MM.1S (cell line): ENCODE data around the gene RGS16.

Experiments
- DNase-seq: peaks from one replicate; pipeline ENCODE4 v3.0.0-alpha.2; 2015
- H2AFZ ChIP-seq: fragments of 300-600 bp; sonication (generic); 2 replicates; pipeline ENCODE4 v1.6.0; 2016; ENCODE audit warnings: antibody characterized with exemption, low read length
- H3F3A ChIP-seq: fragments of 300-600 bp; sonication (generic); 2 replicates; pipeline ENCODE4 v1.6.1; 2016; ENCODE audit warnings: mild to moderate bottlenecking, antibody characterized with exemption, low read length, moderate library complexity, mixed read lengths; ENCODE audit not compliant: insufficient read depth
- H3K27ac ChIP-seq: fragments of 300-600 bp; sonication (generic); 2 replicates; pipeline ENCODE4 v1.5.1; 2016; ENCODE audit warnings: mild to moderate bottlenecking, low read length
- H3K27me3 ChIP-seq: fragments of 300-600 bp; sonication (generic); replicated peaks from 2 replicates; pipeline ENCODE4 v1.6.0; 2016; ENCODE audit warnings: low read length; ENCODE audit not compliant: insufficient read depth
- H3K36me3 ChIP-seq: fragments of 300-600 bp; sonication (generic); replicated peaks from 2 replicates; pipeline ENCODE4 v1.6.1; 2016; ENCODE audit warnings: mild to moderate bottlenecking, low read length, mixed read lengths; ENCODE audit not compliant: insufficient read depth
- H3K4me1 ChIP-seq: fragments of 300-600 bp; sonication (generic); 2 replicates; pipeline ENCODE4 v1.6.1; 2016; ENCODE audit warnings: low read length, mixed read lengths
- H3K4me2 ChIP-seq: fragments of 300-600 bp; sonication (generic); 2 replicates; pipeline ENCODE4 v1.6.0; 2016; ENCODE audit warnings: low read depth, low read length
- H3K4me3 ChIP-seq: fragments of 300-600 bp; sonication (generic); 2 replicates; pipeline ENCODE4 v1.5.1; 2016; ENCODE audit warnings: low read length, mixed read lengths
- H3K79me2 ChIP-seq: fragments of 300-600 bp; sonication (generic); 2 replicates; pipeline ENCODE4 v1.6.1; 2016; ENCODE audit warnings: mixed run types, low read length, mixed read lengths
- H3K9ac ChIP-seq: fragments of 300-600 bp; sonication (generic); 2 replicates; pipeline ENCODE4 v1.6.1; 2016; ENCODE audit warnings: low read length, mixed read lengths
- H3K9me2 ChIP-seq: fragments of 300-600 bp; sonication (generic); replicated peaks from 2 replicates; pipeline ENCODE4 v1.6.1; 2016; ENCODE audit warnings: mild to moderate bottlenecking, low read length, mixed read lengths; ENCODE audit not compliant: insufficient read depth
- H3K9me3 ChIP-seq: fragments of 300-600 bp; sonication (generic); replicated peaks from 2 replicates; pipeline ENCODE4 v1.6.1; 2016; ENCODE audit warnings: mild to moderate bottlenecking, low read length, mixed read lengths; ENCODE audit not compliant: insufficient read depth
- H4K20me1 ChIP-seq: fragments of 300-600 bp; sonication (generic); 2 replicates; pipeline ENCODE4 v1.6.1; 2016; ENCODE audit warnings: mild to moderate bottlenecking, low read length, moderate library complexity, mixed read lengths; ENCODE audit not compliant: insufficient read depth
- CTCF ChIP-seq: fragments of 300-600 bp; sonication (generic); IDR thresholded peaks from 2 replicates; pipeline ENCODE4 v1.5.1; 2016; ENCODE audit warnings: antibody characterized with exemption, low read length, mixed read lengths
- EZH2 ChIP-seq: fragments of 300-600 bp; sonication (generic); optimal IDR thresholded peaks from 2 replicates; pipeline ENCODE3; 2017; ENCODE audit warnings: low read depth, mild to moderate bottlenecking, antibody characterized with exemption, low read length, mixed read lengths
- EZH2phosphoT487 ChIP-seq: fragments of 300-600 bp; sonication (generic); IDR thresholded peaks from 2 replicates; pipeline ENCODE4 v1.6.1; 2018; ENCODE audit warnings: antibody characterized with exemption, low read length

The RGS16 gene

GRCh38 chr1:182635871-182636270 lies 31.7 kb upstream of the RGS16 start:
- Histone ChIP-seq H3K9ac (no peak overlapping the region), H3K4me3 (no peak overlapping the region), H3K27me3 (no peaks in the 10 kb centered on the region), H2AFZ (no peak overlapping the region), H3F3A (no peaks in the 10 kb centered on the region), H3K27ac (no peak overlapping the region), H3K4me2 (no peak overlapping the region), H3K9me2 (no peaks in the 10 kb centered on the region), H3K9me3 (no peaks in the 10 kb centered on the region), H3K36me3 (no peaks in the 10 kb centered on the region), H3K4me1 (no peaks in the 10 kb centered on the region), H3K79me2 (no peaks in the 10 kb centered on the region), H4K20me1 (no peaks in the 10 kb centered on the region)
- TF ChIP-seq EZH2 (no peak), CTCF (no peak), EZH2phosphoT487 (no peak)
- no peak for DNase-seq

- no peak overlapping the region for H3K4me3 ChIP-seq
- no peaks in the 10 kb centered on the region for H3K79me2 ChIP-seq
- H3K9me2 ChIP-seq, result no peaks in the 10 kb centered on the region
- H4K20me1 ChIP-seq, result no peaks in the 10 kb centered on the region
- H3K27me3 ChIP-seq, result no peaks in the 10 kb centered on the region
- no peaks in the 10 kb centered on the region for H3K9me3 ChIP-seq
- no peaks in the 10 kb centered on the region for H3K4me1 ChIP-seq
- H3K4me2 ChIP-seq, result no peak overlapping the region
- no peak overlapping the region for H2AFZ ChIP-seq
- H3K9ac ChIP-seq, result no peak overlapping the region
- H3K36me3 ChIP-seq, result no peaks in the 10 kb centered on the region
- H3F3A ChIP-seq, result no peaks in the 10 kb centered on the region
- DNase-seq, result no peak
- TF ChIP-seq EZH2 (no peak), CTCF (no peak), EZH2phosphoT487 (no peak)
- no peak overlapping the region for H3K27ac ChIP-seq
Measured at GRCh38 chr1:182634306-182635072, 30.3 kb upstream of the RGS16 start.

GRCh38 chr1:182633657-182634281 lies 29.6 kb upstream of the RGS16 start:
- no peak overlapping the region for H3K9ac ChIP-seq

More at GRCh38 chr1:182633657-182634281, 29.6 kb upstream of the RGS16 start:
- no peak for DNase-seq
- H3K9me2 ChIP-seq, result no peaks in the 10 kb centered on the region
- no peaks in the 10 kb centered on the region for H3K4me1 ChIP-seq
- H3K36me3 ChIP-seq, result no peaks in the 10 kb centered on the region
- H3K27ac ChIP-seq, result no peak overlapping the region
- no peaks in the 10 kb centered on the region for H3K79me2 ChIP-seq
- H3K4me2 ChIP-seq, result no peak overlapping the region
- no peaks in the 10 kb centered on the region for H3K9me3 ChIP-seq
- no peak overlapping the region for H3K4me3 ChIP-seq
- H4K20me1 ChIP-seq, result no peaks in the 10 kb centered on the region
- H3F3A ChIP-seq, result no peaks in the 10 kb centered on the region
- no peak overlapping the region for H2AFZ ChIP-seq
- no peaks in the 10 kb centered on the region for H3K27me3 ChIP-seq
- TF ChIP-seq EZH2, result no peak
- TF ChIP-seq CTCF, result no peak
- no peak for TF ChIP-seq EZH2phosphoT487
